IMR-90 (cell line): Measurements from ENCODE around the gene DCAF16. TPM values are rescaled to one million over a fixed set of nuclear protein-coding genes. Genes with fewer than 3 reads are reported as not detected.

Experiments used
- ATAC-seq: fragments of 200-7000 bp; cut with Tn5 transposase; 2 replicates; pipeline ENCODE4 v1.9.1; 2020; ENCODE audit warnings: low read depth, mild to moderate bottlenecking, moderate library complexity
- BruUV-seq: library from RNA; stranded (reverse); fragments of 400-500 nt; replicated peaks from 2 replicates; lab custom pipeline; 2021; lab: Mats Ljungman, UMichigan
- CTCF ChIA-PET: fragments of 300-600 bp; formaldehyde crosslinking; extraction: SDS; loops from one replicate; lab custom pipeline; 2021; ENCODE audit warnings: antibody characterized with exemption; lab: Yijun Ruan, JAX
- POLR2A ChIA-PET: fragments of 300-600 bp; sonication (Branson Sonifier 250); formaldehyde crosslinking; loops from one replicate; lab custom pipeline; 2022; ENCODE audit warnings: antibody characterized with exemption; ENCODE audit not compliant: unreplicated experiment; lab: Charles Lee
- DNase-seq: peaks from one replicate; pipeline ENCODE4 v3.0.0; 2013
- H2AFZ ChIP-seq: replicated peaks from 2 replicates; pipeline ENCODE3; 2013; ENCODE audit warnings: low read length, mild to moderate bottlenecking; ENCODE audit not compliant: poor library complexity
- H2AK5ac ChIP-seq: 2 replicates; pipeline ENCODE4 v1.6.1; 2013; ENCODE audit warnings: low read depth, low read length, inconsistent platforms
- H2AK9ac ChIP-seq: replicated peaks from 2 replicates; pipeline ENCODE3; 2013; ENCODE audit warnings: mild to moderate bottlenecking, low read depth, low read length, moderate library complexity; ENCODE audit not compliant: poor library complexity
- H2BK120ac ChIP-seq: 2 replicates; pipeline ENCODE4 v1.6.1; 2013; ENCODE audit warnings: low read depth, low read length, inconsistent platforms
- H2BK15ac ChIP-seq: 3 replicates; pipeline ENCODE4 v1.6.1; 2013; ENCODE audit warnings: low read depth, low read length, inconsistent platforms
- H2BK20ac ChIP-seq: 2 replicates; pipeline ENCODE4 v1.6.1; 2013; ENCODE audit warnings: low read depth, mild to moderate bottlenecking, inconsistent platforms, low read length, moderate library complexity
- H2BK5ac ChIP-seq: 2 replicates; pipeline ENCODE4 v1.6.1; 2013; ENCODE audit warnings: mild to moderate bottlenecking, low read depth, low read length, inconsistent platforms; ENCODE audit not compliant: poor library complexity, severe bottlenecking
- H3K14ac ChIP-seq: replicated peaks from 2 replicates; pipeline ENCODE4 v1.6.1; 2013; ENCODE audit warnings: low read depth, low read length, inconsistent platforms
- H3K18ac ChIP-seq: 2 replicates; pipeline ENCODE4 v1.6.1; 2013; ENCODE audit warnings: low read depth, low read length, control low read depth
- H3K23ac ChIP-seq: 2 replicates; pipeline ENCODE4 v1.6.1; 2013; ENCODE audit warnings: low read depth, low read length, inconsistent platforms
- H3K27ac ChIP-seq: 2 replicates; pipeline ENCODE4 v1.5.1; 2013; ENCODE audit warnings: mild to moderate bottlenecking, control low read depth, low read length; ENCODE audit not compliant: insufficient read depth
- H3K27me3 ChIP-seq: 2 replicates; pipeline ENCODE4 v1.6.1; 2013; ENCODE audit warnings: low read length; ENCODE audit not compliant: control insufficient read depth, insufficient read depth
- H3K36me3 ChIP-seq: 2 replicates; pipeline ENCODE4 v1.6.1; 2013; ENCODE audit warnings: low read length, mixed read lengths; ENCODE audit not compliant: control insufficient read depth, insufficient read depth
- H3K4ac ChIP-seq: 2 replicates; pipeline ENCODE4 v1.6.1; 2013; ENCODE audit warnings: low read depth, low read length, inconsistent platforms
- H3K4me1 ChIP-seq: 2 replicates; pipeline ENCODE4 v1.6.1; 2013; ENCODE audit warnings: low read length, mixed read lengths; ENCODE audit not compliant: control insufficient read depth, insufficient read depth
- H3K4me2 ChIP-seq: 2 replicates; pipeline ENCODE4 v1.6.1; 2013; ENCODE audit warnings: low read depth, mild to moderate bottlenecking, control low read depth, low read length, moderate library complexity
- H3K4me3 ChIP-seq: 2 replicates; pipeline ENCODE4 v1.5.1; 2013; ENCODE audit warnings: low read depth, mild to moderate bottlenecking, control low read depth, low read length, moderate library complexity; ENCODE audit not compliant: insufficient read depth
- H3K56ac ChIP-seq: 2 replicates; pipeline ENCODE4 v1.6.1; 2013; ENCODE audit warnings: low read length, inconsistent platforms; ENCODE audit not compliant: insufficient read depth; ENCODE audit errors: extremely low read depth
- H3K79me1 ChIP-seq, 2 experiments: 2 replicates each; pipeline ENCODE4 v1.6.1; 2013; ENCODE audit warnings: low read length in 2 of 2, inconsistent platforms in 1 of 2, low read depth in 1 of 2
- H3K9ac ChIP-seq: 2 replicates; pipeline ENCODE4 v1.6.1; 2013; ENCODE audit warnings: low read depth, low read length, control low read depth
- H3K9me1 ChIP-seq: 2 replicates; pipeline ENCODE4 v1.6.1; 2013; ENCODE audit warnings: low read length, inconsistent platforms; ENCODE audit not compliant: insufficient read depth
- H3K9me3 ChIP-seq: 2 replicates; pipeline ENCODE4 v1.6.1; 2013; ENCODE audit warnings: low read length; ENCODE audit not compliant: control insufficient read depth, insufficient read depth
- H4K20me1 ChIP-seq: 2 replicates; pipeline ENCODE4 v1.6.1; 2013; ENCODE audit warnings: low read length, inconsistent platforms; ENCODE audit not compliant: insufficient read depth
- H4K5ac ChIP-seq: 2 replicates; pipeline ENCODE4 v1.6.1; 2013; ENCODE audit warnings: mild to moderate bottlenecking, low read depth, low read length, control low read depth
- H4K8ac ChIP-seq, 2 experiments: 2 replicates each; pipeline ENCODE4 v1.6.1; 2013; ENCODE audit warnings: low read depth in 2 of 2, low read length in 2 of 2, control low read depth in 1 of 2, inconsistent platforms in 1 of 2
- H4K91ac ChIP-seq: 2 replicates; pipeline ENCODE4 v1.6.1; 2013; ENCODE audit warnings: low read depth, low read length, inconsistent platforms; ENCODE audit not compliant: insufficient read depth
- BHLHE40 ChIP-seq: fragments of 150-350 bp; IDR thresholded peaks from 2 replicates; pipeline ENCODE4 v1.6.1; 2016; ENCODE audit warnings: mild to moderate bottlenecking, low read depth, low read length
- CEBPB ChIP-seq: IDR thresholded peaks from 2 replicates; pipeline ENCODE4 v1.6.1; 2012; ENCODE audit warnings: low read depth, low read length, improper control_type of control experiment
- CHD1 ChIP-seq: IDR thresholded peaks from 2 replicates; pipeline ENCODE4 v1.6.1; 2012; ENCODE audit warnings: low read depth, low read length, improper control_type of control experiment
- CTCF ChIP-seq: conservative IDR thresholded peaks from 2 replicates; pipeline ENCODE4 v1.5.1; 2012; ENCODE audit warnings: mild to moderate bottlenecking, low read depth, low read length, improper control_type of control experiment
- ELK1 ChIP-seq: fragments of 150-350 bp; IDR thresholded peaks from 2 replicates; pipeline ENCODE4 v1.6.1; 2016; ENCODE audit warnings: low read depth, mild to moderate bottlenecking, low read length, moderate library complexity, borderline replicate concordance
- FOS ChIP-seq: fragments of 150-350 bp; IDR thresholded peaks from 2 replicates; pipeline ENCODE4 v1.6.1; 2016; ENCODE audit warnings: low read depth, low read length
- MAFK ChIP-seq: IDR thresholded peaks from 2 replicates; pipeline ENCODE4 v1.6.1; 2012; ENCODE audit warnings: low read depth, low read length, improper control_type of control experiment
- MAZ ChIP-seq: IDR thresholded peaks from 2 replicates; pipeline ENCODE4 v1.6.1; 2012; ENCODE audit warnings: low read depth, mild to moderate bottlenecking, low read length, improper control_type of control experiment, moderate library complexity, borderline replicate concordance
- MXI1 ChIP-seq: IDR thresholded peaks from 2 replicates; pipeline ENCODE4 v1.6.1; 2012; ENCODE audit warnings: low read depth, mild to moderate bottlenecking, low read length, moderate library complexity, borderline replicate concordance
- NFE2L2 ChIP-seq: fragments of 150-350 bp; IDR thresholded peaks from 2 replicates; pipeline ENCODE4 v1.6.1; 2016; ENCODE audit warnings: low read depth, mild to moderate bottlenecking, low read length
- POLR2A ChIP-seq: IDR thresholded peaks from 2 replicates; pipeline ENCODE4 v1.6.1; 2012; ENCODE audit warnings: mild to moderate bottlenecking, low read depth, low read length
- RAD21 ChIP-seq: IDR thresholded peaks from 2 replicates; pipeline ENCODE4 v1.6.1; 2012; ENCODE audit warnings: low read length, improper control_type of control experiment
- RCOR1 ChIP-seq: IDR thresholded peaks from 2 replicates; pipeline ENCODE4 v1.6.1; 2012; ENCODE audit warnings: mild to moderate bottlenecking, low read length, improper control_type of control experiment; ENCODE audit not compliant: insufficient replicate concordance
- RFX5 ChIP-seq: IDR thresholded peaks from 2 replicates; pipeline ENCODE4 v1.8.0; 2012; ENCODE audit warnings: low read depth, mild to moderate bottlenecking, low read length, moderate library complexity
- SMC3 ChIP-seq: fragments of 150-350 bp; IDR thresholded peaks from 2 replicates; pipeline ENCODE4 v1.6.1; 2016; ENCODE audit warnings: low read depth, mild to moderate bottlenecking, antibody characterized with exemption, low read length, moderate library complexity
- USF2 ChIP-seq: fragments of 150-350 bp; IDR thresholded peaks from 2 replicates; pipeline ENCODE4 v1.6.1; 2017; ENCODE audit warnings: mild to moderate bottlenecking, antibody characterized with exemption, low read length, low read depth
- WGBS, 2 experiments: methylation state at CpG; one replicate each; pipeline versions ENCODE4 v1.1.5 to v1.1.7; 2013; ENCODE audit warnings: missing lambda C conversion rate in 2 of 2; ENCODE audit not compliant: insufficient read length in 1 of 2; ENCODE audit errors: extremely low coverage in 2 of 2; 5-methylcytosine and 5-hydroxymethylcytosine counted together
- dilution Hi-C: fragments of 300-500 bp; cut with HindIII; formaldehyde crosslinking; loops from one replicate; pipeline ENCODE4 v1.14.3; 2018; ENCODE audit warnings: low sequenced_read_pairs; ENCODE audit not compliant: unreplicated experiment
- in situ Hi-C: fragments of 300-500 bp; cut with MboI; formaldehyde crosslinking; loops from 3 replicates; pipeline ENCODE4 v1.14.3; 2019; ENCODE audit warnings: low sequenced_read_pairs, inconsistent platforms, mixed read lengths
- intact Hi-C: fragments of 100-400 bp; cut with micrococcal nuclease; formaldehyde crosslinking; loops from 2 replicates; pipeline ENCODE4 v1.10.0; 2022
- polyA plus RNA-seq, 3 experiments: library from polyadenylated mRNA; depleted of rRNA; stranded (reverse); fragments of >200 nt; gene quantifications; 2 replicates each; pipeline ENCODE4 v1.2.3, GENCODE V29; 2012; ENCODE audit warnings: low replicate concordance in 1 of 3
- total RNA-seq: library from RNA; depleted of rRNA; stranded (reverse); fragments of >200 nt; gene quantifications from 2 replicates; pipeline ENCODE4 v1.2.3, GENCODE V29; 2012

The DCAF16 gene
- total and polyA plus RNA-seq, 2 of the 4 experiments (the other 2 are of a cell fraction): 15.1 to 31.5 TPM

GRCh38 chr4:17797808-17798207 lies 12.7 kb downstream of the DCAF16 start:
- H4K8ac ChIP-seq: no peak overlapping the region
- H4K20me1 ChIP-seq: no peaks in the 10 kb centered on the region
- no peak overlapping the region for H4K5ac ChIP-seq
- CTCF ChIA-PET: no interaction called here
- H3K36me3 ChIP-seq: peaks cover 6% of the 10 kb centered on the region
- intact Hi-C loops: no loop called here
- no peak overlapping the region for H2AFZ ChIP-seq
- no peak overlapping the region for H3K4ac ChIP-seq
- dilution Hi-C loops: no loop called here
- H3K4me2 ChIP-seq: no peak overlapping the region
- H3K9me3 ChIP-seq: no peaks in the 10 kb centered on the region
- DNase-seq: no peak
- H3K27ac ChIP-seq: no peak overlapping the region
- no peak overlapping the region for H2AK5ac ChIP-seq
- no peak overlapping the region for H3K18ac ChIP-seq
- H2BK20ac ChIP-seq: no peak overlapping the region
- POLR2A ChIA-PET: no interaction called here
- H2BK15ac ChIP-seq: no peak overlapping the region
- no peak for ATAC-seq
- H3K14ac ChIP-seq: no peak overlapping the region
- no peak overlapping the region for H3K4me3 ChIP-seq
- TF ChIP-seq USF2 (no peak), RCOR1 (no peak), CEBPB (no peak), FOS (no peak), BHLHE40 (no peak), POLR2A (no peak), MXI1 (no peak), CTCF (no peak), NFE2L2 (no peak), MAFK (no peak), CHD1 (no peak), RAD21 (no peak), RFX5 (no peak), MAZ (no peak), SMC3 (no peak), ELK1 (no peak)
- H2AK9ac ChIP-seq: no peak overlapping the region
- no peak overlapping the region for H2BK120ac ChIP-seq
- no peak overlapping the region for H3K56ac ChIP-seq
- H3K79me1 ChIP-seq: peaks cover 2 to 3% of the 10 kb centered on the region in 2 experiments; a peak in 2 of 4 replicates
- in situ Hi-C loops: no loop called here
- H3K4me1 ChIP-seq: no peaks in the 10 kb centered on the region
- no peak overlapping the region for H3K23ac ChIP-seq
- no TSS peak for BruUV-seq
- H3K9ac ChIP-seq: no peak overlapping the region
- no peak overlapping the region for H2BK5ac ChIP-seq
- no peak overlapping the region for H4K91ac ChIP-seq
- 100% methylated on average over 1 of the region's 1 CpG; no CpG with 5 or more reads in 1 of the 2 experiments for WGBS, 2 experiments
- no peaks in the 10 kb centered on the region for H3K9me1 ChIP-seq
- no peaks in the 10 kb centered on the region for H3K27me3 ChIP-seq
